Fibroblast of the aortic adventitia (primary cell): Measurements from ENCODE around the gene PCCA. TPM values are rescaled to one million over a fixed set of nuclear protein-coding genes. Genes with fewer than 3 reads are reported as not detected.
A peak's percentile ranks its signal among the peaks of the same experiment; 100 is the strongest.
"Not testable (repeated sequence)": the region's sequence is repeated elsewhere in the genome, so short reads cannot be mapped to it uniquely, and the experiment has no call there.

Experiments
- DNase-seq: peaks from one replicate; pipeline ENCODE4 v3.0.0-alpha.2; 2010; ENCODE audit warnings: low read depth
- H3K4me3 ChIP-seq: 2 replicates; pipeline ENCODE4 v1.5.1; 2011; ENCODE audit warnings: low read depth, mild to moderate bottlenecking, control low read depth, low read length, moderate library complexity
- total RNA-seq: library from RNA; depleted of rRNA; stranded (reverse); fragments of >200 nt; gene quantifications from 2 replicates; pipeline ENCODE4 v1.2.3, GENCODE V29; 2012; ENCODE audit warnings: low replicate concordance
- TF ChIP-seq, protein P1 (sequence below): IDR thresholded peaks from 2 replicates; pipeline ENCODE4 v1.5.1; 2011; ENCODE audit warnings: mild to moderate bottlenecking, low read length, control low read depth, inconsistent platforms; ENCODE audit not compliant: insufficient read depth

The PCCA gene
- total RNA-seq, 1 donor, result 23.8 TPM

DNA sequence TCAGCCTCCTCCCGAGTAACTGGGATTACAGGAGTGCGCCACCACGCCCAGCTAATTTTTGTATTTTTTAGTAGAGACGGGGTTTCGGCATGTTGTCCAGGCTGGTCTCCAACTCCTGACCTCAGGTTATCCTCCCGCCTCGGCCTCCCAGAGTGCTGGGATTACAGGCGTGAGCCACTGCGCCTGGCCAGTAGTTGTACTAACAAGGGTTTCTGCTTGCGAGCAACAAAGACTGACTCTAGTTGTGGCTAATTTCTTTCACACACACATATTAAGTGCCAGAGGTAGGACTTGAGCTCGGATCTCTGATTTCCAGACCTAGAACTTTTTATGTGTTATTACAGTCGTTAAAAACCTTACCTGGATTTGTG lies 635 bp upstream of the PCCA start:
- peak overlapping the region; percentile 96 for H3K4me3 ChIP-seq
- TF ChIP-seq, protein P1, sequence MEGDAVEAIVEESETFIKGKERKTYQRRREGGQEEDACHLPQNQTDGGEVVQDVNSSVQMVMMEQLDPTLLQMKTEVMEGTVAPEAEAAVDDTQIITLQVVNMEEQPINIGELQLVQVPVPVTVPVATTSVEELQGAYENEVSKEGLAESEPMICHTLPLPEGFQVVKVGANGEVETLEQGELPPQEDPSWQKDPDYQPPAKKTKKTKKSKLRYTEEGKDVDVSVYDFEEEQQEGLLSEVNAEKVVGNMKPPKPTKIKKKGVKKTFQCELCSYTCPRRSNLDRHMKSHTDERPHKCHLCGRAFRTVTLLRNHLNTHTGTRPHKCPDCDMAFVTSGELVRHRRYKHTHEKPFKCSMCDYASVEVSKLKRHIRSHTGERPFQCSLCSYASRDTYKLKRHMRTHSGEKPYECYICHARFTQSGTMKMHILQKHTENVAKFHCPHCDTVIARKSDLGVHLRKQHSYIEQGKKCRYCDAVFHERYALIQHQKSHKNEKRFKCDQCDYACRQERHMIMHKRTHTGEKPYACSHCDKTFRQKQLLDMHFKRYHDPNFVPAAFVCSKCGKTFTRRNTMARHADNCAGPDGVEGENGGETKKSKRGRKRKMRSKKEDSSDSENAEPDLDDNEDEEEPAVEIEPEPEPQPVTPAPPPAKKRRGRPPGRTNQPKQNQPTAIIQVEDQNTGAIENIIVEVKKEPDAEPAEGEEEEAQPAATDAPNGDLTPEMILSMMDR, result no peak
- no peak for DNase-seq

DNA sequence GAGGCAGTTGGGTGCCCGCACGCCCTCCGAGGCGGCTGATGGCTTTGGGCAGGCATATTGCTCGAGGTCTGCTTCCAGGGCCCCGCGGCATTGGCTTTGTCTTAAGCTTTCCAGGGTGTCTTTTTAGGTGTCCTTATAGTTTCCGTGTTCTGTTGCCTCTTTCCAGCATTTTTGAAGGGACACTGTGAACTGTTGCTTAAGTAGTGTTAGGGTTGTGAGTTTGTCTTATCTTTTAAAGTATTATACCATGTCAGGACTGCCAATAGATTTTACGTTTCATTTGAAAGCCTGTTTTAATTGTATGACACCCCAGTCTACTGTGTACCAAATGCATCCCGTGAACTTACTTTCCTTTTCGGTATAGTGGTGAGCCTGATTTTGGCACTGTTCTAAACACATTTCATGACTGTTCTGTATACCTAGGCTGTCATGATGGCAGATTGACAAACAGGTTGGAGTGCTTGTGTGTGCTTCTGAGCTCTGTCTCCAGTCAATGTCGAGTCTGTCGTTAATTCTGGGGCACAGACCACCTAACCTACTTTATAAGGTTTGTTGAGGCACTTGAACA lies 656 bp downstream of the PCCA start:
- TF ChIP-seq, protein P1, result no peak
- H3K4me3 ChIP-seq, result peak overlapping the region; percentile 96
- peak; percentile 19 for DNase-seq

DNA sequence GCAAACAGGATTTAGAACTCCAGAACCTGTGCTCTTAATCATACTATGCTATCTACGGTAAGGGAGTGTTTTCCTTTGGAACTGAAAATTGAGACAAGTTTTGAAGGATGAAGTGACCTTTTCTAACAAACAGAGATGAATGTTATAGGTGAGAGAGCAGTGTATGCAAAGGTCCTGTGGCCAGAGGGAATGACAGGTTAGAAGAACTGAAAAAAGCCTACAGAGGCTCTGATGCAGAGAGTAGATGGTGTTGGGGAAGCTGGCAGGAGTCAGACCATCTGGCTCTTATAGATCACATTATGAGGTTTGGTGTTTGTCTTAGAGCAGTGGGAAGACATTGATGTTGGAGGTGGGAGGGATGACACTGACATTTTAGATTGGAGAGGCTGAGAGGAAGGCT lies 2.0 kb downstream of the PCCA start:
- DNase-seq, result no peak
- H3K4me3 ChIP-seq, result no peak overlapping the region
- TF ChIP-seq, protein P1, result no peak

DNA sequence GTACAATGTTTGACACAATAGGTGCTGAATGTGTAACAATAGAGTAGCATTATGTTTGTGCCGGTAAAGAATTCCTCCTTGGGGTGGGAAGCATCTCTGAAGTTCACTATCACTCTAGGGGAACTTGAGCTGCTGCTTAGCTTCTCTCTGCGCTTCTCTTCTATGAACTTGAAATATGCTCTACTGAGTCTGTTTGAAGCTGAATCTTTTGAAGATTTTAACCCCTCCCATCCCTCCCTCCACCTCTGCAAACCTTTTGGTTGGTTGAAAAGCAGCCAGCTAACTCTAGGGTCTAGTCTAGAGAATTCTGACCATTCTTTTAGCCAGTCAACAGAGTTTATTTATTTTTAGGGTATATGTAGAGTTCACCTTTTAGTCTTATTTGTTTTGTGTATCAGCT lies 2.5 kb downstream of the PCCA start:
- H3K4me3 ChIP-seq, result no peak overlapping the region
- no peak for DNase-seq
- TF ChIP-seq, protein P1, result no peak

DNA sequence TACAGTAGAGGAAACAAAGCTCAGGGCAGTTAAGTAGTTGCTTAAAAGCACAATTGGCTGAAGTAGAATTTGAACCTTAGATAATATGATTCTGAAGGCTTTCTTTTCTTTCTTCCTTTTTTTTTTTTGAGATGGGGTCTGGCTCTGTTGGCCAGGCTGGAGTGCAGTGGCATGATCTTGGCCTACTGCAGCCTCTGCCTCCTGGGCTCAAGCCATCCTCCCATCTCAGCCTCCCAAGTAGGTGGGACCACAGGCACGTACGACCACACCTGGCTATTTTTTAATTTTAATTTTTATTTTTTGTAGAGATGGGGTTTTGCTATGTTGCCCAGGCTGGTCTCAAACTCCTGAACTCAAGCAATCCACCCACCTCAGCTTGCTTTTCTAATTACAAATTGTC lies 3.4 kb downstream of the PCCA start:
- not testable (repeated sequence) for H3K4me3 ChIP-seq, DNase-seq

DNA sequence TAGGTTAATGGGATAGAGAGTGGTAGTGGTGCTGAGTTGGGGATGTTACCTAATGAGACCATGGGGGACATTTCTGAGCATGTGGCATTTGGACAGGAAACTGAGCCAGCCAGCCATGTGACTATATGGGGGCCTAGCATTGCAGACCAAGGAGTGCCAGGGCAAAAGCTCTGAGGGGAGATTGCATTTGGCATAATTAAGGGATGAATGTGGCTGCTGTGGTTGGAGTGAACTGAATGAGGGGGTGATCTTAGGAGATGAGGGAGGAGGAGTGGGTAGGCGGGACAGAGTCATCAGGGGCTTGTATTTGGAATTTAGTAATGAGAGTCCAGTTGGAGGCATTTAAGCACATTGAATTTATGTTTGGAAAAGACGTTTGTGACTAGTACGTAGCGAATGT lies 6.6 kb downstream of the PCCA start:
- DNase-seq, result no peak
- TF ChIP-seq, protein P1, result no peak

DNA sequence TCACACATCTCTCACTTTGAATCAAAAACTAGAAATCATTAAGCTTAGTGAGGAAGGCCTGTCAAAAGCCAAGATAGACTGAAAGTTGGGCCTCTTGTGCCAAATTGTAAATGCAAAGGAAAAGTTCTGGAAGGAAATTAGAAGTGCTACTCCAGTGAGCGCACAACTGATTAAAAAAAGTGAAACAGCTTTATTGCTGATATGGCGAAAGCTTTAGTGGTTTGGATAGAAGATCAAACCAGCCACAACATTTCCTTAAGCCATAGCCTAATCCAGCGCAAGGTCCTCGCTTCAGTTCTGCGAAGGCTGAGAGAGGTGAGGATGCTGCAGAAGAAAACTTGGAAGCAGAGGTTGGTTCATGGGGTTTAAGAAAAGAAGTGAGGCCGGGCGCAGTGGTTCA lies 7.6 kb downstream of the PCCA start:
- no peak overlapping the region for H3K4me3 ChIP-seq
- TF ChIP-seq, protein P1, result no peak
- DNase-seq, result no peak

More for the DNA sequence above, 6.6 kb downstream of the PCCA start:
- H3K4me3 ChIP-seq, result no peak overlapping the region
